ENCODE results near the gene IFNA6. TPM values are rescaled to one million over a fixed set of nuclear protein-coding genes. Genes with fewer than 3 reads are reported as not detected.

Gene IFNA6
- polyA plus RNA-seq, 1 experiment, result not detected

DNA sequence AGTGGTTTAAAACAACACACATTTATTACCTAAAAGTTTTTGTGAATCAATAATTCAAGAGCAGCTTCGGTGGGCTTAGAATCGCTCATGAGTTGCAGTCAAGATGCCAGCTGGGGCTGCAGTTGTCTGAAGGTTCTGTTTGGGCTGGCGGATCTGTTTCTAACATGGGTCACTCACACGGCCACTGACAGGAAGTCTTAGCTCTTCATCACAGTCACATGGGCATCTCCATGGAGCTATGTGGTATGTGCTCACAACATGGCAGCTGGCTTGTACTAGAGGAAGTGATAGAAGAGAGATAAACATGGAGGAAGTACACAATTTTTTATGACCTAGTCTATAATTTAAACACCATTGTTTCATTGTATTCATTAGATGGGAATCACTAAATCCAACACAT is 26.6 kb downstream of the IFNA6 start:
- POLR2A ChIA-PET, result no interaction called here
- H3K4me3 ChIP-seq (ENCODE audit: low read depth, low read length), result no peak overlapping the region
- CTCF ChIA-PET, result interaction anchor here (0.5 to 10.4 kb wide), 6 partner anchors 9 to 141 kb away, joined by 3 to 67 read pairs (median 4); no protein-coding TSS in a partner anchor
- TF ChIP-seq, protein P1, sequence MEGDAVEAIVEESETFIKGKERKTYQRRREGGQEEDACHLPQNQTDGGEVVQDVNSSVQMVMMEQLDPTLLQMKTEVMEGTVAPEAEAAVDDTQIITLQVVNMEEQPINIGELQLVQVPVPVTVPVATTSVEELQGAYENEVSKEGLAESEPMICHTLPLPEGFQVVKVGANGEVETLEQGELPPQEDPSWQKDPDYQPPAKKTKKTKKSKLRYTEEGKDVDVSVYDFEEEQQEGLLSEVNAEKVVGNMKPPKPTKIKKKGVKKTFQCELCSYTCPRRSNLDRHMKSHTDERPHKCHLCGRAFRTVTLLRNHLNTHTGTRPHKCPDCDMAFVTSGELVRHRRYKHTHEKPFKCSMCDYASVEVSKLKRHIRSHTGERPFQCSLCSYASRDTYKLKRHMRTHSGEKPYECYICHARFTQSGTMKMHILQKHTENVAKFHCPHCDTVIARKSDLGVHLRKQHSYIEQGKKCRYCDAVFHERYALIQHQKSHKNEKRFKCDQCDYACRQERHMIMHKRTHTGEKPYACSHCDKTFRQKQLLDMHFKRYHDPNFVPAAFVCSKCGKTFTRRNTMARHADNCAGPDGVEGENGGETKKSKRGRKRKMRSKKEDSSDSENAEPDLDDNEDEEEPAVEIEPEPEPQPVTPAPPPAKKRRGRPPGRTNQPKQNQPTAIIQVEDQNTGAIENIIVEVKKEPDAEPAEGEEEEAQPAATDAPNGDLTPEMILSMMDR (IDR thresholded peaks at IDR 0.05; ENCODE audit: insufficient read depth, low read depth, low read length), result no peak
- peaks cover 2% of the 10 kb centered on the region for H3K36me3 ChIP-seq (ENCODE audit: control insufficient read depth, insufficient read depth, low read length)
- no peak for DNase-seq (ENCODE audit: low read depth)
- no peaks in the 10 kb centered on the region for H3K27me3 ChIP-seq (ENCODE audit: control insufficient read depth, insufficient read depth, low read length)

DNA sequence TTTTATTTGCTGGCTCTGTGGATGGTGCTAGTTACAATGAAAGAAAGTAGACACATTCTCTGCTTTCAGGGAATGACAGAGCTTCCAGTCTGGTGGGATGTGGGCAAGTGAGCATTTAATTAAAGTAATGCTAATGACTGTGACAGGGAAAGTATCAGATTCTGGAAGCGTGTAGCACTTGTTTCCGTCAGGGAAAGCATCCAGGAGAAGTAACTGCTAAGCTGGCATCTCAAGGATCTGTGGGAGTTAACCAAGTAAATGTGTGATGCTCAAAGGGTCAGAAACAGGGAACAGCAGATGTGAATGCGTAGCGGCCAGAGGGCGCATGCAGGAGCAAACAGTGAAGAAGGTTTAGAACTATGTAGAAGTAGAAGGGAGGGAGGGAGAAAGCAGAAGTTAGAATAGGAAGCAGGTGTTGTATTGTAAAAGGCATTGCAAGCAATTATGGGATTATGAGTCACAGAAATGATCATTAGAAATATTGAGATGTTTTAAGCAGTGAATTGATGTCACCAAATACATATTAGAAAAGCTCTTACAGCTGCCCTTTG is 27.7 kb downstream of the IFNA6 start:
- ChIA-PET CTCF (interaction anchor here (1.1 to 10.4 kb wide), 6 partner anchors 11 to 143 kb away, joined by 3 to 67 read pairs (median 4); no protein-coding TSS in a partner anchor), POLR2A (no interaction called here)
- TF ChIP-seq, protein P1 (IDR thresholded peaks at IDR 0.05; ENCODE audit: insufficient read depth, low read depth, low read length), result no peak
- H3K4me3 ChIP-seq (ENCODE audit: low read depth, low read length), result no peak overlapping the region
- H3K27me3 ChIP-seq (ENCODE audit: control insufficient read depth, insufficient read depth, low read length), result no peaks in the 10 kb centered on the region
- DNase-seq (ENCODE audit: low read depth), result no peak
- H3K36me3 ChIP-seq (ENCODE audit: control insufficient read depth, insufficient read depth, low read length), result peaks cover 2% of the 10 kb centered on the region

DNA sequence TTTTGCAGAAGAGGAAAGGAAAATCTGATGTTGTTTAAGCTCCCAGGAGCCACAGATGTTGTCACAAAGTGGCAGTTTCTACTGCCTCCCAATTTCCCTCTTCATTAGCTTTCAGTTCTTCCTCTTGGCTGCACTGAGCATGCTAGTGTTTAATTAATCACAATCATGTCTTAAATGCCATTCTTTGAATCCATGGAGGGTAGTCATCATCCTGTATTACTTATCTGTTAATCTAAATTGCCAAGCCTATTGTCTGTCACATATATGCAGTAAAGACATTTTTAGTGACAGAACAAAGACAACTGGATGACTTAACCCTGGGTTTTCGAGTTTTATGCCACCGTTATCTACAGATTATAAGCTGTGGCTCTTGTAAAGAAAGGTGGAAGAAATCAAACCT is 30.2 kb downstream of the IFNA6 start:
- DNase-seq (ENCODE audit: low read depth), result no peak
- Histone ChIP-seq H3K4me3 (ENCODE audit: low read depth, low read length) (no peak overlapping the region), H3K27me3 (ENCODE audit: control insufficient read depth, insufficient read depth, low read length) (no peaks in the 10 kb centered on the region), H3K36me3 (ENCODE audit: control insufficient read depth, insufficient read depth, low read length) (peaks cover 2% of the 10 kb centered on the region)
- ChIA-PET POLR2A (no interaction called here), CTCF (interaction anchor here (0.8 to 10.4 kb wide), 7 partner anchors 9 to 493 kb away, joined by 3 to 67 read pairs (median 5); no protein-coding TSS in a partner anchor)
- TF ChIP-seq, protein P1 (IDR thresholded peaks at IDR 0.05; ENCODE audit: insufficient read depth, low read depth, low read length), result no peak

DNA sequence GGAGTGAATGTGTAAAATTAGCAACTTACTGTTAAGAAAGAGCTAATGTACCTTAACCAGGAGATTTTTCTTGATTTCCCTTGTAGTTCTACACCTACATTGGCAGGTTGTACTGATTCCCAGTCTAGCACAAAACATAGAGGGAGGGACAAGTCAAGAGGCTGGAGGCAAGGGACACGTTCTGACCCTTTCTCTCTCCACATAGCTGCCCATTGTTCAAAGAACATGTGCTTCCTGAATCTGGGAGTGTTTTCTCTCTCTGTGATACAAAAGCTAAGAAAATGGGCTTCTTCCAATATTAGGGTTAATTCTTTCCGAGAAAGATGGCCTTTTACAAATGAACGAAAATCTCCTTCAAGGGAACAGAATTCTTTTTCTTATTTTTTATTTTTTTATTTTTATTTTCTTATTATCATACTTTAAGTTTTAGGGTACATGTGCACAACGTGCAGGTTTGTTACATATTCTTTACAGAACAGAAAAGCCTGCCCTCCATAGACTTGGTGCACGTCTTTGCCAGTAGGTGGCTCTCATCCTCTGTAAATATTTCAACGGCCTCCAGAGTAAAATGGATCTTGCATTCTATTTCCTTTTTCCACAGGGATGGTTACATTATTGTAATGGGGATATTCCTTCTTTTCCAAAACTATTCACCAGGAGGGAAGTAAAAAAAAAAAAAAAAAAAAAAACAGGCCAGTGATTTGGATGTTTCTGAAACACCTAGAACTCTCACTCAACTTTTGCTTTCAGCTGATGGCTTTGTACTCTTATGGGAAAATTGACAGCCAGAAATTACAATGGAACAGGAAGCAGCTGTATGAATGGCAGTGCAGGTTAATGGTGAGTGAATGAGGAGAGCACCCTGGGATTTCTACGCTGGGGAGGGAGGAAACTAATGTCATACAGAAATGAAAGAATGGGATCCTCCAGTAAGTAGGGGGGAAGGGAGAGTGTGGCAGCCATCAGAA is 32.4 kb downstream of the IFNA6 start:
- H3K36me3 ChIP-seq (ENCODE audit: control insufficient read depth, insufficient read depth, low read length), result no peaks in the 10 kb centered on the region
- TF ChIP-seq, protein P1 (IDR thresholded peaks at IDR 0.05; ENCODE audit: insufficient read depth, low read depth, low read length), result peak; percentile 69
- no peak for DNase-seq (ENCODE audit: low read depth)
- POLR2A ChIA-PET, result no interaction called here
- no peaks in the 10 kb centered on the region for H3K27me3 ChIP-seq (ENCODE audit: control insufficient read depth, insufficient read depth, low read length)
- CTCF ChIA-PET, result interaction anchor here (0.6 to 10.4 kb wide), 20 partner anchors 9 to 672 kb away, joined by 3 to 67 read pairs (median 4); no protein-coding TSS in a partner anchor
- no peak overlapping the region for H3K4me3 ChIP-seq (ENCODE audit: low read depth, low read length)

DNA sequence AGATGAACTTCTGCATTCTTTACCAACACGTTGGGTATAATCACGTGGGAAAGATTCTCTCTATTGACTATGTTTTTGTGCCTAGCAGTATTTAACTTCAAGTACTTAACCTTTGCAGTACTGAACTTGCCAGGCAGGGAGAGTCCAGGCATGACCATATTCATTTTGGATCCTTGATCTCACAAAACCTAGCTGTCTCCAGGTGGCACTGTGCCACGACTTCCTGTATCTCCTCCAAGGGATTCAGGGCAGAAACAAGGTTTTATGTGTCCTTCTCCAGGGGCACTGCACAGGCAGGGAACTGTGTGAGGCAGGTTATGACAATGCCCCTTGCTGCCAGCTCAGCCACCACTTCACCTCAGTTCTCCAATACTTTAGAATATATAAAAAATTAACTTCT is 33.8 kb downstream of the IFNA6 start:
- ChIA-PET CTCF (interaction anchor here (1.3 to 2.4 kb wide), 2 partner anchors 471 to 474 kb away, joined by 3 to 9 read pairs; no protein-coding TSS in a partner anchor), POLR2A (no interaction called here)
- Histone ChIP-seq H3K36me3 (ENCODE audit: control insufficient read depth, insufficient read depth, low read length) (no peaks in the 10 kb centered on the region), H3K27me3 (ENCODE audit: control insufficient read depth, insufficient read depth, low read length) (no peaks in the 10 kb centered on the region), H3K4me3 (ENCODE audit: low read depth, low read length) (no peak overlapping the region)
- no peak for DNase-seq (ENCODE audit: low read depth)
- TF ChIP-seq, protein P1 (IDR thresholded peaks at IDR 0.05; ENCODE audit: insufficient read depth, low read depth, low read length), result no peak
